H9 (cell line): ENCODE measurements around the gene PTGS1. TPM values are rescaled to one million over a fixed set of nuclear protein-coding genes. Genes with fewer than 3 reads are reported as not detected.

Experiments
- DNase-seq: peaks from one replicate; pipeline ENCODE4 v3.0.0-alpha.2; 2017
- H2AFZ ChIP-seq: one replicate; pipeline ENCODE4 v1.6.1; 2013; ENCODE audit warnings: mild to moderate bottlenecking, low read length, control low read depth, moderate library complexity
- H2AK5ac ChIP-seq: 2 replicates; pipeline ENCODE4 v1.6.1; 2013; ENCODE audit warnings: low read length, control low read depth, mixed read lengths; ENCODE audit not compliant: insufficient read length
- H2BK120ac ChIP-seq: one replicate; pipeline ENCODE4 v1.6.1; 2013; ENCODE audit warnings: low read depth, mild to moderate bottlenecking, low read length, control low read depth, inconsistent platforms; ENCODE audit not compliant: poor library complexity, severe bottlenecking
- H2BK12ac ChIP-seq: 2 replicates; pipeline ENCODE4 v1.6.1; 2013; ENCODE audit warnings: low read length, control low read depth, mixed read lengths, low read depth; ENCODE audit not compliant: insufficient read length
- H2BK15ac ChIP-seq: 2 replicates; pipeline ENCODE4 v1.6.1; 2013; ENCODE audit warnings: low read depth, low read length, control low read depth
- H2BK20ac ChIP-seq: one replicate; pipeline ENCODE4 v1.6.1; 2013; ENCODE audit warnings: low read depth, mild to moderate bottlenecking, low read length, control low read depth, inconsistent platforms; ENCODE audit not compliant: poor library complexity, severe bottlenecking
- H2BK5ac ChIP-seq: 2 replicates; pipeline ENCODE4 v1.6.1; 2013; ENCODE audit warnings: low read length, control low read depth, mixed read lengths; ENCODE audit not compliant: insufficient read length
- H3K14ac ChIP-seq: 2 replicates; pipeline ENCODE4 v1.6.1; 2013; ENCODE audit warnings: low read length, control low read depth; ENCODE audit not compliant: insufficient read depth
- H3K18ac ChIP-seq: 2 replicates; pipeline ENCODE4 v1.6.1; 2013; ENCODE audit warnings: low read depth, mild to moderate bottlenecking, mixed read lengths, low read length, control low read depth; ENCODE audit not compliant: insufficient read length
- H3K23ac ChIP-seq: 2 replicates; pipeline ENCODE4 v1.6.1; 2013; ENCODE audit warnings: low read length, control low read depth, mixed read lengths, low read depth; ENCODE audit not compliant: insufficient read length
- H3K23me2 ChIP-seq: 2 replicates; pipeline ENCODE4 v1.6.1; 2013; ENCODE audit warnings: low read depth, mild to moderate bottlenecking, mixed read lengths, low read length, control low read depth; ENCODE audit not compliant: insufficient read length, poor library complexity, severe bottlenecking
- H3K27ac ChIP-seq: 2 replicates; pipeline ENCODE4 v1.5.1; 2013; ENCODE audit warnings: low read length, control low read depth, mixed read lengths, low read depth; ENCODE audit not compliant: insufficient read length
- H3K27me3 ChIP-seq: 2 replicates; pipeline ENCODE4 v1.6.1; 2013; ENCODE audit warnings: low read length, control low read depth, inconsistent platforms; ENCODE audit not compliant: insufficient read depth
- H3K4ac ChIP-seq: 2 replicates; pipeline ENCODE4 v1.6.1; 2013; ENCODE audit warnings: low read depth, mild to moderate bottlenecking, control low read depth, inconsistent platforms, low read length, moderate library complexity
- H3K4me1 ChIP-seq: 2 replicates; pipeline ENCODE4 v1.6.1; 2013; ENCODE audit warnings: low read length, control low read depth, inconsistent platforms; ENCODE audit not compliant: insufficient read depth
- H3K4me2 ChIP-seq: 2 replicates; pipeline ENCODE4 v1.6.1; 2013; ENCODE audit warnings: low read length, control low read depth, mixed read lengths; ENCODE audit not compliant: insufficient read length, insufficient read depth
- H3K56ac ChIP-seq: 2 replicates; pipeline ENCODE4 v1.6.1; 2013; ENCODE audit warnings: low read depth, mild to moderate bottlenecking, mixed read lengths, low read length, control low read depth; ENCODE audit not compliant: insufficient read length
- H3K79me1 ChIP-seq: 2 replicates; pipeline ENCODE4 v1.6.1; 2013; ENCODE audit warnings: low read depth, mild to moderate bottlenecking, moderate library complexity, low read length, control low read depth, inconsistent platforms; ENCODE audit not compliant: insufficient read depth, poor library complexity, severe bottlenecking
- H3K79me2 ChIP-seq: 2 replicates; pipeline ENCODE4 v1.6.1; 2013; ENCODE audit warnings: low read length, control low read depth, inconsistent platforms; ENCODE audit not compliant: insufficient read depth
- H3K9ac ChIP-seq: 2 replicates; pipeline ENCODE4 v1.6.1; 2013; ENCODE audit warnings: low read length, control low read depth, mixed read lengths; ENCODE audit not compliant: insufficient read length; ENCODE audit errors: extremely low read depth
- H3K9me3 ChIP-seq: one replicate; pipeline ENCODE4 v1.6.1; 2013; ENCODE audit warnings: low read depth, low read length, inconsistent platforms; ENCODE audit not compliant: control insufficient read depth
- H3T11ph ChIP-seq: one replicate; pipeline ENCODE4 v1.6.1; 2013; ENCODE audit warnings: mild to moderate bottlenecking, low read length, control low read depth, inconsistent platforms
- H4K20me1 ChIP-seq: one replicate; pipeline ENCODE4 v1.6.1; 2013; ENCODE audit not compliant: control insufficient read depth, insufficient read length, insufficient read depth
- H4K5ac ChIP-seq: 2 replicates; pipeline ENCODE4 v1.6.1; 2013; ENCODE audit warnings: low read depth, mild to moderate bottlenecking, mixed read lengths, low read length, control low read depth; ENCODE audit not compliant: insufficient read length
- H4K8ac ChIP-seq: replicated peaks from 2 replicates; pipeline ENCODE4 v1.6.1; 2013; ENCODE audit warnings: low read length, control low read depth, mixed read lengths, low read depth; ENCODE audit not compliant: insufficient read length
- H4K91ac ChIP-seq: 2 replicates; pipeline ENCODE4 v1.6.1; 2013; ENCODE audit warnings: low read depth, mild to moderate bottlenecking, moderate library complexity, mixed read lengths, low read length, control low read depth; ENCODE audit not compliant: insufficient read length
- H3K27ac Mint-ChIP-seq, 3 experiments: 2 replicates in 2 of 3; 3 replicates in 1 of 3; pipeline ENCODE4 v1.8.0; 2020 to 2021; ENCODE audit warnings: mixed read lengths in 3 of 3, mild to moderate bottlenecking in 1 of 3, moderate library complexity in 1 of 3
- H3K27me3 Mint-ChIP-seq: 2 replicates; pipeline ENCODE4 v1.8.0; 2021; ENCODE audit warnings: low read depth, mild to moderate bottlenecking, moderate library complexity, mixed read lengths
- H3K36me3 Mint-ChIP-seq, 3 experiments: 2 replicates in 2 of 3; 3 replicates in 1 of 3; pipeline ENCODE4 v1.8.0; 2020 to 2021; ENCODE audit warnings: low read depth in 3 of 3, mixed read lengths in 3 of 3; ENCODE audit not compliant: insufficient read depth in 1 of 3
- H3K4me1 Mint-ChIP-seq, 2 experiments: 2 replicates each; pipeline ENCODE4 v1.8.0; 2020; ENCODE audit warnings: mixed read lengths in 2 of 2
- H3K4me3 Mint-ChIP-seq, 2 experiments: 2 replicates in 1 of 2; 3 replicates in 1 of 2; pipeline ENCODE4 v1.8.0; 2020 to 2021; ENCODE audit warnings: mild to moderate bottlenecking in 2 of 2, mixed read lengths in 2 of 2, moderate library complexity in 1 of 2
- H3K9me3 Mint-ChIP-seq, 2 experiments: 2 replicates in 1 of 2; 3 replicates in 1 of 2; pipeline ENCODE4 v1.8.0; 2020; ENCODE audit warnings: mild to moderate bottlenecking in 2 of 2, mixed read lengths in 2 of 2, moderate library complexity in 1 of 2
- CTCF ChIP-seq: fragments of 200-600 bp; sonication (generic); conservative IDR thresholded peaks from 3 replicates; pipeline ENCODE4 v1.8.0; 2021; ENCODE audit warnings: antibody characterized with exemption, mild to moderate bottlenecking
- WGBS: extraction: QIAGEN DNeasy Blood & Tissue Kit; methylation state at CpG from one replicate; pipeline ENCODE4 v1.1.7; 2013; ENCODE audit warnings: missing lambda C conversion rate, low lambda C conversion rate, mixed read lengths; ENCODE audit not compliant: insufficient read length; ENCODE audit errors: extremely low coverage; 5-methylcytosine and 5-hydroxymethylcytosine counted together
- total RNA-seq: library from RNA; stranded (reverse); gene quantifications from 2 replicates; pipeline ENCODE4 v1.2.1, GENCODE V29; 2021

The PTGS1 gene
- total RNA-seq, 1 experiment from 2014 or later, result 1.3 TPM

- Histone ChIP-seq H2AFZ (no peak overlapping the region), H3K27ac (no peak overlapping the region), H4K8ac (no peak overlapping the region), H3K18ac (no peak overlapping the region), H3K56ac (no peak overlapping the region), H3K4ac (no peak overlapping the region), H3K23me2 (no peaks in the 10 kb centered on the region), H3K9me3 (no peaks in the 10 kb centered on the region), H4K5ac (no peak overlapping the region), H2BK120ac (no peak overlapping the region), H2BK12ac (no peak overlapping the region), H2BK15ac (no peak overlapping the region), H4K91ac (no peak overlapping the region), H2AK5ac (no peak overlapping the region), H3K14ac (no peak overlapping the region), H3K79me2 (no peaks in the 10 kb centered on the region), H3K4me1 (peaks cover 4% of the 10 kb centered on the region; the same call in 1 of the 2 replicates), H3T11ph (no peak overlapping the region), H3K9ac (no peak overlapping the region), H3K27me3 (no peaks in the 10 kb centered on the region), H2BK20ac (no peak overlapping the region), H3K79me1 (no peaks in the 10 kb centered on the region), H4K20me1 (no peaks in the 10 kb centered on the region), H3K4me2 (no peak overlapping the region), H3K23ac (no peak overlapping the region), H2BK5ac (no peak overlapping the region)
- no peak overlapping the region for H3K27ac Mint-ChIP-seq
- no peak for DNase-seq
- peaks cover 21 to 24% of the 10 kb centered on the region in 2 experiments for H3K4me1 Mint-ChIP-seq
- H3K27me3 Mint-ChIP-seq, result peaks cover 10% of the 10 kb centered on the region
- no peak overlapping the region for H3K4me3 Mint-ChIP-seq
- no peak for TF ChIP-seq CTCF
- no peaks in the 10 kb centered on the region for H3K36me3 Mint-ChIP-seq
- no CpG with 5 or more reads among the region's 4 CpGs for WGBS
- peaks cover 4 to 6% of the 10 kb centered on the region in 2 experiments; a peak in 3 of 5 replicates for H3K9me3 Mint-ChIP-seq
Observed at GRCh38 chr9:122380293-122380692, 9.5 kb downstream of the PTGS1 start.
